Measurements from ENCODE around the gene C22orf39. TPM values are rescaled to one million over a fixed set of nuclear protein-coding genes. Genes with fewer than 3 reads are reported as not detected.

Gene C22orf39
- total and polyA plus RNA-seq, 10 of the 15 experiments (the other 5 are each of a cell fraction or from before 2014, with no cell fraction given): 6.7 to 47.0 (median 26.5) TPM

- ChIA-PET SMC1A (ENCODE audit: uncharacterized antibody, unreplicated experiment) (interaction anchor here (0.9 kb wide), 1 partner anchor 109 kb away, joined by 4 read pairs; no protein-coding TSS in a partner anchor), CTCF (interaction anchor here (0.6 to 1.0 kb wide), 2 partner anchors 13 to 142 kb away, joined by 3 read pairs; no protein-coding TSS in a partner anchor), POLR2A (no interaction called here), RAD21 (ENCODE audit: unreplicated experiment) (no interaction called here)
- no peaks in the 10 kb centered on the region for H4K20me1 ChIP-seq (ENCODE audit: control insufficient read depth, insufficient read depth)
- H3K9ac ChIP-seq (ENCODE audit: control insufficient read depth, insufficient read depth, low read length): no peak overlapping the region
- H2AFZ ChIP-seq (ENCODE audit: control insufficient read depth, low read depth, low read length): no peak overlapping the region
- no peaks in the 10 kb centered on the region for H3K79me2 ChIP-seq (ENCODE audit: control insufficient read depth, insufficient read depth, low read length)
- WGBS (ENCODE audit: insufficient coverage, insufficient replicate concordance, low lambda C conversion rate, missing lambda C conversion rate): 94% methylated on average over 5 of the region's 5 CpGs
- no peaks in the 10 kb centered on the region for H3K9me3 ChIP-seq (replicated peaks; ENCODE audit: control insufficient read depth, insufficient read depth, low read length)
- no peak overlapping the region for H3K4me3 ChIP-seq
- in situ Hi-C loops (cut with MboI): no loop called here
- no peak overlapping the region for H3K4me2 ChIP-seq (ENCODE audit: control insufficient read depth, insufficient read depth)
- intact Hi-C loops (cut with micrococcal nuclease; ENCODE audit: unreplicated experiment): no loop called here
- H3K27me3 ChIP-seq (replicated peaks in 1 of 2; ENCODE audit: control insufficient read depth in 2 of 2, insufficient read depth in 2 of 2, low read length in 1 of 2): no peaks in the 10 kb centered on the region
- no peak for ATAC-seq
- FAIRE-seq: no peak
- no TSS peak for BruUV-seq (replicated peaks)
- no peak overlapping the region for H3K27ac ChIP-seq (ENCODE audit: control insufficient read depth, insufficient read depth)
- peaks cover 8 to 11% of the 10 kb centered on the region in 2 experiments; a peak in 3 of 4 replicates for H3K36me3 ChIP-seq (ENCODE audit: control insufficient read depth in 2 of 2, insufficient read depth in 2 of 2, low read length in 1 of 2)
- no peak for DNase-seq (ENCODE audit: low read depth, low spot score)
- no peaks in the 10 kb centered on the region for H3K4me1 ChIP-seq (ENCODE audit: control insufficient read depth, insufficient read depth, low read length)
- TF ChIP-seq RFX5 (IDR thresholded peaks at IDR 0.05; ENCODE audit: low read depth, low read length): no peak
- TF ChIP-seq SMAD1 (IDR thresholded peaks at IDR 0.05; ENCODE audit: low read depth, partially characterized antibody): no peak
- TF ChIP-seq IKZF2 (IDR thresholded peaks at IDR 0.05): no peak
- no peak for TF ChIP-seq SRF (IDR thresholded peaks at IDR 0.05; ENCODE audit: low read depth in 2 of 2, low read length in 2 of 2)
- TF ChIP-seq KDM1A (IDR thresholded peaks at IDR 0.05; ENCODE audit: borderline replicate concordance): no peak
- no peak for TF ChIP-seq SREBF2 (IDR thresholded peaks at IDR 0.05; ENCODE audit: low read length)
- no peak for TF ChIP-seq NFYA (IDR thresholded peaks at IDR 0.05; ENCODE audit: borderline replicate concordance, low read depth, low read length)
- TF ChIP-seq IRF4 (IDR thresholded peaks at IDR 0.05; ENCODE audit: low read depth, low read length): no peak
- no peak for TF ChIP-seq SMC3 (IDR thresholded peaks at IDR 0.05; ENCODE audit: borderline replicate concordance, low read length)
Measured at GRCh38 chr22:19490628-19491230, 43.2 kb upstream of the C22orf39 start.
